HepG2 (cell line): ENCODE results near the gene CRMP1. TPM values are rescaled to one million over a fixed set of nuclear protein-coding genes. Genes with fewer than 3 reads are reported as not detected.

Experiments used
- ATAC-seq: fragments of 200-7000 bp; cut with Tn5 transposase; 3 replicates; pipeline ENCODE4 v1.9.1; 2020; ENCODE audit warnings: mild to moderate bottlenecking, moderate library complexity
- BruUV-seq: library from RNA; stranded (reverse); fragments of 400-500 nt; replicated peaks from 2 replicates; lab custom pipeline; 2021; lab: Mats Ljungman, UMichigan
- CTCF ChIA-PET: fragments of 300-600 bp; formaldehyde crosslinking; extraction: SDS; loops from one replicate; lab custom pipeline; 2021; ENCODE audit warnings: low total read pairs, inconsistent platforms, low intra/inter-chr PET ratio; lab: Yijun Ruan, JAX
- POLR2A ChIA-PET: fragments of 350-600 bp; sonication (Branson Sonifier 250); formaldehyde crosslinking; loops from one replicate; lab custom pipeline; 2020; ENCODE audit warnings: antibody characterized with exemption, inconsistent platforms; lab: Yijun Ruan, JAX
- DNase-seq: peaks from one replicate; pipeline ENCODE4 v3.0.0-alpha.2; 2015; ENCODE audit warnings: low spot score
- FAIRE-seq: peaks from 3 replicates; lab custom pipeline; 2011; peaks lifted over from hg19 to GRCh38; lab: Jason Lieb, UNC
- H2AFZ ChIP-seq: one replicate; pipeline ENCODE4 v1.6.1; 2011; ENCODE audit warnings: low read length, inconsistent platforms
- H3K27ac ChIP-seq: fragments of 300-600 bp; 3 replicates; pipeline ENCODE4 v1.8.0; 2011; ENCODE audit warnings: mixed run types, mild to moderate bottlenecking, mixed read lengths, low read length, inconsistent platforms; ENCODE audit not compliant: insufficient read depth; ENCODE audit errors: extremely low read length
- H3K27me3 ChIP-seq, 2 experiments: fragments of 200-600 bp in 1 of 2; 2 replicates in 1 of 2; 3 replicates in 1 of 2; pipeline versions ENCODE4 v1.6.0 to v1.8.0; 2011; ENCODE audit warnings: low read length in 2 of 2, mild to moderate bottlenecking in 2 of 2, moderate library complexity in 2 of 2, inconsistent platforms in 1 of 2; ENCODE audit not compliant: insufficient read depth in 2 of 2, control insufficient read depth in 1 of 2
- H3K36me3 ChIP-seq, 2 experiments: fragments of 200-600 bp in 1 of 2; replicated peaks in 1 of 2; 2 replicates in 1 of 2; 3 replicates in 1 of 2; pipeline versions ENCODE4 v1.5.1 to v1.8.0; 2011; ENCODE audit warnings: low read length in 2 of 2, inconsistent platforms in 1 of 2; ENCODE audit not compliant: insufficient read depth in 2 of 2, control insufficient read depth in 1 of 2
- H3K4me1 ChIP-seq: 2 replicates; pipeline ENCODE4 v1.5.1; 2012; ENCODE audit warnings: low read length, inconsistent platforms; ENCODE audit not compliant: insufficient read depth
- H3K4me2 ChIP-seq: 2 replicates; pipeline ENCODE4 v1.6.0; 2011; ENCODE audit warnings: low read depth, low read length, inconsistent platforms
- H3K4me3 ChIP-seq, 3 experiments: fragments of 200-600 bp in 1 of 3; sonication (generic), shearing (Covaris generic) in 1 of 3; replicated peaks in 1 of 3; 2 replicates each; pipeline ENCODE4 v1.5.1; 2011 to 2016; ENCODE audit warnings: low read length in 3 of 3, inconsistent platforms in 2 of 3, low read depth in 2 of 3, mild to moderate bottlenecking in 2 of 3, control low read depth in 1 of 3, mixed read lengths in 1 of 3; ENCODE audit not compliant: insufficient read depth in 1 of 3
- H3K79me2 ChIP-seq: one replicate; pipeline ENCODE4 v1.6.1; 2011; ENCODE audit warnings: low read length, inconsistent platforms; ENCODE audit not compliant: insufficient read depth
- H3K9ac ChIP-seq: 2 replicates; pipeline ENCODE4 v1.6.0; 2011; ENCODE audit warnings: mild to moderate bottlenecking, low read depth, low read length, inconsistent platforms; ENCODE audit not compliant: insufficient read depth
- H3K9me3 ChIP-seq: 2 replicates; pipeline ENCODE4 v1.5.1; 2012; ENCODE audit warnings: mild to moderate bottlenecking, low read length
- H4K20me1 ChIP-seq: 2 replicates; pipeline ENCODE4 v1.6.0; 2011; ENCODE audit warnings: inconsistent platforms, mild to moderate bottlenecking, low read length, moderate library complexity; ENCODE audit not compliant: insufficient read depth
- CBX2 ChIP-seq, 2 experiments: fragments of 200-600 bp in 1 of 2; sonication (generic); formaldehyde crosslinking in 1 of 2; IDR thresholded peaks; 2 replicates each; pipeline versions ENCODE4 v1.7.0 to v1.8.1; 2018 to 2022; ENCODE audit warnings: low read depth in 2 of 2, low read length in 1 of 2, mild to moderate bottlenecking in 1 of 2, missing genetic modification reagents in 1 of 2
- CCAR2 ChIP-seq: fragments of 200-400 bp; formaldehyde crosslinking; optimal IDR thresholded peaks from 2 replicates; pipeline ENCODE3; 2018; ENCODE audit warnings: low read depth, mild to moderate bottlenecking, low read length, moderate library complexity
- EHMT2 ChIP-seq: fragments of 200-600 bp; sonication (generic); IDR thresholded peaks from 2 replicates; pipeline ENCODE4 v1.7.0; 2017; ENCODE audit warnings: antibody characterized with exemption, low read depth, low read length, borderline replicate concordance
- FOSL2 ChIP-seq: sonication (generic); formaldehyde crosslinking; IDR thresholded peaks from 2 replicates; pipeline ENCODE4 v1.4.0; 2020; ENCODE audit warnings: missing genetic modification reagents
- HNRNPH1 ChIP-seq: fragments of 200-400 bp; formaldehyde crosslinking; optimal IDR thresholded peaks from 2 replicates; pipeline ENCODE3; 2017; ENCODE audit warnings: mild to moderate bottlenecking, low read depth, low read length
- MAFF ChIP-seq: IDR thresholded peaks from 2 replicates; pipeline ENCODE4 v1.6.1; 2011; ENCODE audit warnings: low read depth, low read length, improper control_type of control experiment
- MAFK ChIP-seq, 2 experiments: IDR thresholded peaks in 1 of 2; conservative IDR thresholded peaks in 1 of 2; 2 replicates each; pipeline ENCODE4 v1.6.1; 2011; ENCODE audit warnings: improper control_type of control experiment in 2 of 2, low read length in 2 of 2
- PITX1 ChIP-seq: sonication (generic); formaldehyde crosslinking; IDR thresholded peaks from 2 replicates; pipeline ENCODE4 v1.5.1; 2020; ENCODE audit warnings: mild to moderate bottlenecking, missing genetic modification reagents
- RELA ChIP-seq: sonication (generic); formaldehyde crosslinking; IDR thresholded peaks from 2 replicates; pipeline ENCODE4 v1.4.0; 2020; ENCODE audit warnings: missing genetic modification reagents
- WGBS: methylation state at CpG from one replicate; pipeline ENCODE4 v1.1.6; 2017; ENCODE audit warnings: low lambda C conversion rate; 5-methylcytosine and 5-hydroxymethylcytosine counted together
- in situ Hi-C: cut with HindIII; loops from 2 replicates; pipeline ENCODE4 v1.10.0; 2017; ENCODE audit warnings: low pct_unique_long_range_greater_than_20kb; ENCODE audit not compliant: extremely low pct_ligation_motif_present
- intact Hi-C: fragments of 100-400 bp; cut with micrococcal nuclease; formaldehyde crosslinking; loops from one replicate; pipeline ENCODE4 v1.10.0; 2022; ENCODE audit not compliant: unreplicated experiment
- polyA plus RNA-seq, 8 experiments: library from polyadenylated mRNA; depleted of rRNA in 3 of 8; stranded (reverse) in 7 of 8; unstranded in 1 of 8; fragments of >200 nt; fragmentation: Illumina TruSeq in 4 of 8; extraction: Trizol in 4 of 8; gene quantifications; 2 replicates each; pipeline versions ENCODE4 v1.2.1 to v1.2.3, GENCODE V29; 2011 to 2016; ENCODE audit warnings: low read depth in 4 of 8, missing spikeins in 1 of 8, mixed read lengths in 1 of 8; ENCODE audit not compliant: insufficient read depth in 1 of 8
- total RNA-seq, 5 experiments: library from RNA; depleted of rRNA; stranded (reverse); fragments of >200 nt; fragmentation: Illumina TruSeq; extraction: Trizol; gene quantifications; 2 replicates each; pipeline ENCODE4 v1.2.3, GENCODE V29; 2016; ENCODE audit warnings: low read depth in 1 of 5

Gene CRMP1
- total and polyA plus RNA-seq, 2 of the 13 experiments (the other 11 are each of a cell fraction or from before 2014, with no cell fraction given): not detected

GRCh38 chr4:5884796-5885195 is 8.1 kb downstream of the CRMP1 start (continued):
- no peak for TF ChIP-seq CCAR2
- no peak for TF ChIP-seq FOSL2 (CRISPR knock-in tag)
- TF ChIP-seq CBX2 (IDR thresholded peaks at IDR 0.05; ENCODE audit: low read depth, low read length): no peak
- TF ChIP-seq CBX2 (CRISPR knock-in tag; IDR thresholded peaks at IDR 0.05; ENCODE audit: low read depth): no peak
- no peak for TF ChIP-seq RELA (CRISPR knock-in tag)
- no peak for TF ChIP-seq HNRNPH1
- TF ChIP-seq PITX1 (CRISPR knock-in tag): no peak

GRCh38 chr4:5883916-5884315 is 9.0 kb downstream of the CRMP1 start:
- no peak for FAIRE-seq
- ATAC-seq: no peak
- Histone ChIP-seq H4K20me1 (no peaks in the 10 kb centered on the region), H3K36me3 (no peaks in the 10 kb centered on the region), H3K4me2 (no peak overlapping the region), H3K4me3 (no peak overlapping the region), H3K9ac (no peak overlapping the region), H3K4me1 (no peaks in the 10 kb centered on the region), H3K9me3 (no peaks in the 10 kb centered on the region), H2AFZ (no peak overlapping the region), H3K27ac (no peak overlapping the region), H3K27me3 (peaks cover 4 to 14% of the 10 kb centered on the region in 2 experiments; a peak in 4 of 5 replicates), H3K79me2 (no peaks in the 10 kb centered on the region)
- intact Hi-C loops (no loop called here), in situ Hi-C loops (no loop called here)
- DNase-seq: no peak
- BruUV-seq: no TSS peak
- WGBS: 0% methylated on average over 1 of the region's 1 CpG
- POLR2A ChIA-PET: no interaction called here
- CTCF ChIA-PET: no interaction called here
- TF ChIP-seq MAFF (peak; percentile 49; the same call in 1 of the 2 replicates), MAFK (conservative IDR thresholded peaks at IDR 0.05 in 1 of 2, IDR thresholded peaks at IDR 0.05 in 1 of 2; ENCODE audit: low read length in 2 of 2) (peak; percentile 31 to 36; a peak in 3 of 4 replicates), EHMT2 (no peak)
